Type B pancreatic cell (in vitro differentiated cells): ENCODE data around the gene FCAMR. TPM values are rescaled to one million over a fixed set of nuclear protein-coding genes. Genes with fewer than 3 reads are reported as not detected.

ENCODE experiments used
- DNase-seq: peaks from one replicate; pipeline ENCODE4 v3.0.0; 2021; ENCODE audit warnings: mixed read lengths; ENCODE audit not compliant: unreplicated experiment; ENCODE audit errors: extremely low spot score
- H3K27ac Mint-ChIP-seq: 2 replicates; pipeline ENCODE4 v1.8.0; 2021; ENCODE audit warnings: mild to moderate bottlenecking, mixed read lengths
- H3K27me3 Mint-ChIP-seq: 2 replicates; pipeline ENCODE4 v1.8.0; 2021; ENCODE audit warnings: mixed read lengths
- H3K36me3 Mint-ChIP-seq: 2 replicates; pipeline ENCODE4 v1.8.0; 2021; ENCODE audit warnings: mixed read lengths
- H3K4me1 Mint-ChIP-seq: one replicate; pipeline ENCODE4 v1.8.0; 2021; ENCODE audit warnings: mixed read lengths; ENCODE audit not compliant: unreplicated experiment
- H3K4me3 Mint-ChIP-seq: 2 replicates; pipeline ENCODE4 v1.8.0; 2021; ENCODE audit warnings: mild to moderate bottlenecking, mixed read lengths
- H3K9me3 Mint-ChIP-seq: 2 replicates; pipeline ENCODE4 v1.8.0; 2021; ENCODE audit warnings: mixed read lengths
- total RNA-seq: library from RNA; stranded (reverse); gene quantifications from 2 replicates; pipeline ENCODE4 v1.2.1, GENCODE V29; 2021; ENCODE audit warnings: low replicate concordance
- TF ChIP-seq, protein P1 (sequence below): fragments of 200-600 bp; sonication (generic); conservative IDR thresholded peaks from 2 replicates; pipeline ENCODE4 v1.5.0; 2021; ENCODE audit warnings: antibody characterized with exemption, mild to moderate bottlenecking

FCAMR gene
- total RNA-seq, 1 donor from 2014 or later, result not detected

DNA sequence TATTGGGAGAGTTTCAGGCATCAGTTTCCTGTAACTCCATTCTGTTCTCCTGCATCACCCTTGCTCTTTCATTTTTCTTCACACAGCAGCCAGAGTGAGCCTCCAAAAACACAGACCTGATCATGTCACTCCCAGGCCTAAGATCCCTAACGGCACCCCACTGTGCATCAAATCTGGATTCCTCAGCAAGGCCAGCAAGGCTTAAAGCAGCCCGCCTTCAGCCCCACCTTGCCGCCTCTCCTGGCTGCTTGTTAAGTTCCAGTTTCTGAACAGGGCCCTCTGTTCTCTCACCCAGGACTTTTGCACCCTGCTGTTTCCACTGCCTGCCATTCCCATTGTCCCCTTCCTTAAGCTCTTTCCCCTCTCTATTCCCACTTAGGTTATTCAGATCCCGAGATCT lies 33.0 kb upstream of the FCAMR start:
- H3K27me3 Mint-ChIP-seq, result no peaks in the 10 kb centered on the region
- TF ChIP-seq, protein P1, sequence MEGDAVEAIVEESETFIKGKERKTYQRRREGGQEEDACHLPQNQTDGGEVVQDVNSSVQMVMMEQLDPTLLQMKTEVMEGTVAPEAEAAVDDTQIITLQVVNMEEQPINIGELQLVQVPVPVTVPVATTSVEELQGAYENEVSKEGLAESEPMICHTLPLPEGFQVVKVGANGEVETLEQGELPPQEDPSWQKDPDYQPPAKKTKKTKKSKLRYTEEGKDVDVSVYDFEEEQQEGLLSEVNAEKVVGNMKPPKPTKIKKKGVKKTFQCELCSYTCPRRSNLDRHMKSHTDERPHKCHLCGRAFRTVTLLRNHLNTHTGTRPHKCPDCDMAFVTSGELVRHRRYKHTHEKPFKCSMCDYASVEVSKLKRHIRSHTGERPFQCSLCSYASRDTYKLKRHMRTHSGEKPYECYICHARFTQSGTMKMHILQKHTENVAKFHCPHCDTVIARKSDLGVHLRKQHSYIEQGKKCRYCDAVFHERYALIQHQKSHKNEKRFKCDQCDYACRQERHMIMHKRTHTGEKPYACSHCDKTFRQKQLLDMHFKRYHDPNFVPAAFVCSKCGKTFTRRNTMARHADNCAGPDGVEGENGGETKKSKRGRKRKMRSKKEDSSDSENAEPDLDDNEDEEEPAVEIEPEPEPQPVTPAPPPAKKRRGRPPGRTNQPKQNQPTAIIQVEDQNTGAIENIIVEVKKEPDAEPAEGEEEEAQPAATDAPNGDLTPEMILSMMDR, result no peak
- peak overlapping the region; percentile 55 for H3K27ac Mint-ChIP-seq
- peak overlapping the region; percentile 4 for H3K4me3 Mint-ChIP-seq
- H3K4me1 Mint-ChIP-seq, result peaks cover 29% of the 10 kb centered on the region
- peaks cover 9% of the 10 kb centered on the region for H3K9me3 Mint-ChIP-seq
- DNase-seq, result no peak
- H3K36me3 Mint-ChIP-seq, result peaks cover 3% of the 10 kb centered on the region

DNA sequence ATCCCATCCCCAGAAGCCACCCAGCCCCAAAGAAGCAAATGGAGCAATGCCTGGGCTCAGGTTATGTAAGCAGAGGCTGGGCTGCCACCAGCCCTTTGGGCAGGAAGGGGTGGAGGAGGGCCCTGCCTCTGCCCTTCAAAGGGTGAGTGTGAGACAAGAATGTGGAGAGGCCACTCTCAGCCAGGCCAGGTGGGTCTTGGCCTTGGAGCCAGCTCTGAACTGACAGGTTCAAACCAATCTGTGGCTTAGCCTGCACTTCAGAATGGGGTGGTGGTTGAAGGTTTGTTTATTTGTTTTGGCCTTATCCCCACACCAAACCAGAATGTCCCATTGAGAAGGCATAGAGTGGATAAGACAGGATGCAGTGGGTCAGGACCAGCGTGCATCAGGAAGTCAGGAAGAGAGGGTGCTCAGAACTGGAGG lies 32.5 kb upstream of the FCAMR start:
- H3K9me3 Mint-ChIP-seq, result peaks cover 8% of the 10 kb centered on the region
- DNase-seq, result no peak
- no peak overlapping the region for H3K4me3 Mint-ChIP-seq

DNA sequence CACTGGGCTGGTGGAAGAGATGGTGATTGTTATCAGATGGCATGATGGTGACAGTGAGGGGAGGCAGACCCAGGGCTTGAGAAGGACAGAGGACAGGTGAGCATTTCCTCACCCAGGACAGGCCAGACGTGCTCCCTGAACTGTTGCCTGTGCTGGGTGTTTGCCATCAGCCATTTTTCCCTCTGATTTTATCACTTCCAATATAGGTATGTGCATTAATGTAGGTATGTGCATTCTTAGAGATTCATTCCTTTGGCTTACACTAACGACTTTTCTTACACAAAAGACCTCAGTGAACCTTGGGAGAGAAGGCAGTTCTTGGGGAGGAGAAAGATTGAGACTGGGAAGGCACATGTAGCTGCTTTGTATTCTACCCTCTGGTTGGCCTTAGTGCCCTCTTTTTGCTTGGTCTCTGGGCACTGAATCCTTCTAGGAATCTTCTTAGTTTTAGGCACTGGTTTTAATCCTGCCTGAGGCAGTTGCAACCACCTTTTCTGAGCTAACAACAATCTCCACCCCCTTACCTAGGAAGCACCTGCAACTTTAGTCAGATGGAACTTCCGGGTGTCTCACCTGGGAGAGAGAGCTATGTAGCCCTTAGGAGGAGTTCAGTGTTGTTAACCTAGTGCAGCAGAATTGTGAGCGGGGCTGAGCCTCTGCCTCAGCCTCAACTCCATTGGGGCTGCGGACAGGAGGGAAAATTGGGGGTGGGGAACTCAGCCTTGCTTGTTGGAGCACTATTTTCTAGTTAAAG lies 31.4 kb upstream of the FCAMR start:
- Mint-ChIP-seq H3K36me3 (no peaks in the 10 kb centered on the region), H3K4me1 (peaks cover 19% of the 10 kb centered on the region), H3K4me3 (peak overlapping the region; percentile 29), H3K27me3 (no peaks in the 10 kb centered on the region), H3K27ac (peak overlapping the region; percentile 55), H3K9me3 (no peaks in the 10 kb centered on the region)
- no peak for DNase-seq
- TF ChIP-seq, protein P1, result no peak

More for the DNA sequence above, 32.5 kb upstream of the FCAMR start:
- peaks cover 28% of the 10 kb centered on the region for H3K4me1 Mint-ChIP-seq
- TF ChIP-seq, protein P1, result no peak
- H3K27me3 Mint-ChIP-seq, result no peaks in the 10 kb centered on the region
- peak overlapping the region; percentile 55 for H3K27ac Mint-ChIP-seq
- H3K36me3 Mint-ChIP-seq, result peaks cover 3% of the 10 kb centered on the region

DNA sequence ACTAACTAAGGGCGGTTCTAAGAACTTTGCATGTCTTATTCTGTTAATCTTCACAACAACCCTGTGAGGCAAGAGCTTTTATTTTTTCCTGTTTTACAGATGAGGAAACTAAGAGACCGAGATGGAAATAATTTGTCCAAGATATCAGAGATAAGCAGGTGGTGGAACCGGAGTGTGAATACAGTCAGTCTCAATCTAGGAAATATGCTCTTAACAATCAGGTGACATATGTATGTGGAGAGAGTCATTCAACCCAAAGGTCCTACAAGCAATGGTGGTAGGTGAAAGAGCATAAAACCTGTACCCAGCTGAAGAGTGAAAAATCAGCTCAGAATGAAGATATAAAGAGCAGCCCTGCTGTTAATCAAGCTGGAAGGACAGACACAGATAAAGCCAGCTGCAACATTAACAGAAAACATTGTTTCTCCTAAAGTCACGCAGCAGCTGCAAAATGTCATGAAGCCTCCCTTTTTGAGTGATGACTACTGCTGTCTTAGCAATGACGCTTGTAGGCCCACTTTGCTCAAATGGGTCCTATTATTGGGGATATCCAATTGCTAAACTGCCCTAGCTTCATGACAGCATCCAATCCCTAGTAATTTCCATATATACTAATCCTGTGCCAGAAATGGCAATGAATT lies 30.5 kb upstream of the FCAMR start:
- no peaks in the 10 kb centered on the region for H3K27me3 Mint-ChIP-seq
- H3K9me3 Mint-ChIP-seq, result no peaks in the 10 kb centered on the region
- TF ChIP-seq, protein P1, result no peak
- H3K27ac Mint-ChIP-seq, result peak overlapping the region; percentile 55
- H3K4me3 Mint-ChIP-seq, result no peak overlapping the region
- no peaks in the 10 kb centered on the region for H3K36me3 Mint-ChIP-seq
- H3K4me1 Mint-ChIP-seq, result peaks cover 19% of the 10 kb centered on the region
- DNase-seq, result no peak

DNA sequence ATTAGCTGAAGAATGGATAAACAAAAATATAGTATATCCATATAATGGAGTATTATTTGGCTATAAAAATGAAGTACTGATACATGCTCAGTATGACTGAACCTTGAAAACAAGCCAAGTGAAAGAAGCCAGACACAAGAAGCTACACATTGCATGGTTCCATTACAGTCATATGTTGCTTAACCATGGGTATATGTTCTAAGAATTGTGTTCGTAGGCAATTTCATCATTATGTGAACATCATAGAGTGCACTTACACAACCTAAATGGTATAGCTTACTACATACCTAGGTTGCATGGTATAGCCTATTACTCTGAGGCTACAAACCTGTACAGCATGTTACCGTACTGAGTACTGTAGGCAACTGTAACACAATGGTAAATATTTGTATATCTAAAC lies 28.6 kb upstream of the FCAMR start:
- TF ChIP-seq, protein P1, result no peak
- H3K27me3 Mint-ChIP-seq, result no peaks in the 10 kb centered on the region
- peaks cover 15% of the 10 kb centered on the region for H3K4me1 Mint-ChIP-seq
- H3K4me3 Mint-ChIP-seq, result no peak overlapping the region
- H3K9me3 Mint-ChIP-seq, result no peaks in the 10 kb centered on the region
- H3K27ac Mint-ChIP-seq, result no peak overlapping the region
- DNase-seq, result no peak
- no peaks in the 10 kb centered on the region for H3K36me3 Mint-ChIP-seq
